SK-N-SH (cell line): ENCODE results near the gene MS4A15. TPM values are rescaled to one million over a fixed set of nuclear protein-coding genes. Genes with fewer than 3 reads are reported as not detected.

Experiments
- CTCF ChIA-PET: fragments of 300-600, 350-600 bp; formaldehyde crosslinking; extraction: SDS; loops from one replicate; lab custom pipeline; 2021; lab: Yijun Ruan, JAX
- POLR2A ChIA-PET: fragments of 350-600 bp; sonication (Branson Sonifier 250); formaldehyde crosslinking; extraction: SDS; loops from one replicate; lab custom pipeline; 2020; ENCODE audit warnings: antibody characterized with exemption, inconsistent platforms; lab: Yijun Ruan, JAX
- DNase-seq: peaks from one replicate; pipeline ENCODE4 v3.0.0; 2012
- H2AFZ ChIP-seq: fragments of 200-600 bp; sonication (generic); 2 replicates; pipeline ENCODE4 v1.8.1; 2016; ENCODE audit warnings: antibody characterized with exemption, mild to moderate bottlenecking, low read depth
- H3F3A ChIP-seq: fragments of 200-600 bp; sonication (generic); replicated peaks from 2 replicates; pipeline ENCODE3; 2016; ENCODE audit warnings: antibody characterized with exemption, mild to moderate bottlenecking; ENCODE audit not compliant: insufficient read depth
- H3K27ac ChIP-seq, 2 experiments: fragments of 200-500 bp in 1 of 2; fragments of 200-600 bp in 1 of 2; sonication (Bioruptor generic) in 1 of 2; sonication (generic), shearing (Covaris generic) in 1 of 2; 2 replicates each; pipeline versions ENCODE4 v1.5.1 to v1.6.1; 2014 to 2016; ENCODE audit warnings: low read depth in 2 of 2, inconsistent platforms in 1 of 2, low read length in 1 of 2, mild to moderate bottlenecking in 1 of 2, mixed read lengths in 1 of 2
- H3K27me3 ChIP-seq: fragments of 200-600 bp; sonication (generic), shearing (Covaris generic); 2 replicates; pipeline ENCODE4 v1.6.1; 2016; ENCODE audit warnings: mixed run types; ENCODE audit not compliant: insufficient read depth
- H3K36me3 ChIP-seq, 2 experiments: fragments of 200-500 bp in 1 of 2; fragments of 200-600 bp in 1 of 2; sonication (Bioruptor generic) in 1 of 2; sonication (generic) in 1 of 2; replicated peaks in 1 of 2; 2 replicates each; pipeline versions ENCODE3 to v1.5.1; 2014 to 2016; ENCODE audit warnings: low read length in 1 of 2, mild to moderate bottlenecking in 1 of 2; ENCODE audit not compliant: insufficient read depth in 2 of 2, control insufficient read depth in 1 of 2
- H3K4me1 ChIP-seq, 2 experiments: fragments of 200-500 bp in 1 of 2; fragments of 200-600 bp in 1 of 2; sonication (Bioruptor generic) in 1 of 2; sonication (generic), shearing (Covaris generic) in 1 of 2; 2 replicates each; pipeline versions ENCODE4 v1.5.1 to v1.6.1; 2014 to 2016; ENCODE audit warnings: low read depth in 1 of 2, low read length in 1 of 2, mixed run types in 1 of 2; ENCODE audit not compliant: insufficient read depth in 2 of 2, control insufficient read depth in 1 of 2
- H3K4me2 ChIP-seq: fragments of 200-600 bp; sonication (generic), shearing (Covaris generic); 2 replicates; pipeline ENCODE4 v1.6.1; 2017; ENCODE audit warnings: mixed run types
- H3K4me3 ChIP-seq, 2 experiments: fragments of 200-500 bp in 1 of 2; fragments of 200-600 bp in 1 of 2; sonication (Bioruptor generic) in 1 of 2; sonication (generic), shearing (Covaris generic) in 1 of 2; 2 replicates each; pipeline versions ENCODE4 v1.5.1 to v1.8.1; 2014 to 2016; ENCODE audit warnings: low read depth in 2 of 2, inconsistent platforms in 1 of 2, low read length in 1 of 2, mild to moderate bottlenecking in 1 of 2, mixed read lengths in 1 of 2, moderate library complexity in 1 of 2
- H3K79me2 ChIP-seq: fragments of 200-600 bp; sonication (generic); 2 replicates; pipeline ENCODE4 v1.8.1; 2017; ENCODE audit warnings: mild to moderate bottlenecking; ENCODE audit not compliant: insufficient read depth
- H3K9ac ChIP-seq: fragments of 200-600 bp; sonication (generic); 2 replicates; pipeline ENCODE4 v1.6.1; 2017; ENCODE audit warnings: mixed run types
- H3K9me2 ChIP-seq: fragments of 200-600 bp; sonication (generic); 2 replicates; pipeline ENCODE4 v1.6.1; 2017; ENCODE audit warnings: mixed run types
- H3K9me3 ChIP-seq: fragments of 200-600 bp; sonication (generic); 2 replicates; pipeline ENCODE4 v1.6.1; 2017; ENCODE audit warnings: mixed run types, mild to moderate bottlenecking, moderate library complexity
- H4K20me1 ChIP-seq: fragments of 200-600 bp; sonication (generic); 2 replicates; pipeline ENCODE4 v1.6.1; 2017; ENCODE audit warnings: mild to moderate bottlenecking, mixed run types; ENCODE audit not compliant: insufficient read depth
- CHD2 ChIP-seq: fragments of 150-350 bp; IDR thresholded peaks from 2 replicates; pipeline ENCODE4 v1.6.1; 2018; ENCODE audit warnings: low read length; ENCODE audit not compliant: partially characterized antibody
- EP300 ChIP-seq, 2 experiments: IDR thresholded peaks; 2 replicates each; pipeline versions ENCODE4 v1.4.0 to v1.6.1; 2012; ENCODE audit warnings: borderline replicate concordance in 1 of 2, low read depth in 1 of 2, low read length in 1 of 2
- FOXJ3 ChIP-seq: sonication (generic); formaldehyde crosslinking; IDR thresholded peaks from 2 replicates; pipeline ENCODE4 v1.5.1; 2020; ENCODE audit warnings: mild to moderate bottlenecking, missing genetic modification reagents
- GATA2 ChIP-seq: sonication (generic); formaldehyde crosslinking; IDR thresholded peaks from 2 replicates; pipeline ENCODE4 v1.5.0; 2020; ENCODE audit warnings: mild to moderate bottlenecking, missing genetic modification reagents
- JUND ChIP-seq: IDR thresholded peaks from 2 replicates; pipeline ENCODE4 v1.4.0; 2012
- MEF2A ChIP-seq: IDR thresholded peaks from 2 replicates; pipeline ENCODE4 v1.4.0; 2012; ENCODE audit warnings: low read depth, borderline replicate concordance
- MXI1 ChIP-seq: IDR thresholded peaks from 2 replicates; pipeline ENCODE4 v1.6.1; 2012; ENCODE audit warnings: mild to moderate bottlenecking, low read depth, low read length, improper control_type of control experiment
- NFIC ChIP-seq: IDR thresholded peaks from 2 replicates; pipeline ENCODE4 v1.4.0; 2012; ENCODE audit warnings: borderline replicate concordance
- RAD21 ChIP-seq: IDR thresholded peaks from 2 replicates; pipeline ENCODE4 v1.6.1; 2012; ENCODE audit warnings: mild to moderate bottlenecking, low read length
- RCOR1 ChIP-seq: fragments of 150-350 bp; IDR thresholded peaks from 2 replicates; pipeline ENCODE4 v1.6.1; 2017; ENCODE audit warnings: antibody characterized with exemption, low read length
- RFX5 ChIP-seq: IDR thresholded peaks from 2 replicates; pipeline ENCODE4 v1.6.1; 2012; ENCODE audit warnings: mild to moderate bottlenecking, improper control_type of control experiment, low read length
- SMC3 ChIP-seq: IDR thresholded peaks from 2 replicates; pipeline ENCODE4 v1.6.1; 2012; ENCODE audit warnings: low read depth, low read length, improper control_type of control experiment
- TAF1 ChIP-seq: IDR thresholded peaks from 2 replicates; pipeline ENCODE4 v1.6.1; 2012; ENCODE audit warnings: low read depth, mild to moderate bottlenecking, low read length, moderate library complexity, borderline replicate concordance
- TEAD4 ChIP-seq: IDR thresholded peaks from 2 replicates; pipeline ENCODE4 v1.4.0; 2012; ENCODE audit warnings: mild to moderate bottlenecking, borderline replicate concordance; ENCODE audit not compliant: insufficient read depth
- WGBS: methylation state at CpG from one replicate; pipeline ENCODE4 v1.1.6; 2017; ENCODE audit warnings: low lambda C conversion rate; 5-methylcytosine and 5-hydroxymethylcytosine counted together
- polyA plus RNA-seq, 3 experiments: library from polyadenylated mRNA; depleted of rRNA; stranded (reverse); fragments of >200 nt; gene quantifications; 2 replicates each; pipeline ENCODE4 v1.2.3, GENCODE V29; 2012
- TF ChIP-seq, protein P1 (sequence below): IDR thresholded peaks from 2 replicates; pipeline ENCODE4 v1.4.0; 2012; ENCODE audit warnings: low read depth
- TF ChIP-seq, protein P2 (sequence below): fragments of 150-350 bp; IDR thresholded peaks from 2 replicates; pipeline ENCODE4 v1.6.1; 2017; ENCODE audit warnings: antibody characterized with exemption, low read length, low read depth, borderline replicate concordance
- TF ChIP-seq, protein P3 (sequence below): IDR thresholded peaks from 2 replicates; pipeline ENCODE4; 2012
- TF ChIP-seq, protein P4 (sequence below): fragments of 200-600 bp; sonication (generic); IDR thresholded peaks from 2 replicates; pipeline ENCODE4 v1.6.1; 2017; ENCODE audit warnings: antibody characterized with exemption, mild to moderate bottlenecking, moderate library complexity

The MS4A15 gene
- polyA plus RNA-seq, 1 of the 3 experiments (the other 2 are of a cell fraction): not detected

DNA sequence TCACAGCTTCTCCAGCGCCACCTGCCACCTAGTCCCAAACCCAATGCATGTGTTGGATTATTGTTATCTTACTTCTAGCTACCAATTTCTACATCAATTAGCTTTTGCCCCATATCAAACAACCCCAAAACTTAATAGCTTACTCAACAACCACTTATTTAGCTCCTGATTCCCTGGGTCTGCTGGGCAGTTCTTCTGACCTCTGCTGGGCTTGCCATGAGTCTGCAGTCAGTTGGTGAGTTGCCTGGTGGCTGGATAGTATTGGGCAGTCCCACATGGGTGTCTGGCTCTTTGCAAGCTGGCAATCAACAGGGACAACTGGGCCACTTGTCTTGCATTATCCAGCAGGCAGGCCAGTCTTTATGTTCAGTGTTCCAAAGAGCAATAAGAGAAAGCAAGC is 13.6 kb upstream of the MS4A15 start:
- Histone ChIP-seq H3K4me2 (no peak overlapping the region), H3K9me2 (no peaks in the 10 kb centered on the region), H3F3A (no peaks in the 10 kb centered on the region), H4K20me1 (no peaks in the 10 kb centered on the region), H3K79me2 (no peaks in the 10 kb centered on the region), H3K4me1 (no peaks in the 10 kb centered on the region), H3K36me3 (no peaks in the 10 kb centered on the region), H3K27ac (no peak overlapping the region), H3K9me3 (no peaks in the 10 kb centered on the region), H3K4me3 (no peak overlapping the region), H3K9ac (no peak overlapping the region), H3K27me3 (peaks cover 8% of the 10 kb centered on the region; the same call in 1 of the 2 replicates), H2AFZ (no peak overlapping the region)
- POLR2A ChIA-PET: no interaction called here
- TF ChIP-seq NFIC (no peak), TAF1 (no peak), MEF2A (no peak), RFX5 (no peak), RCOR1 (no peak), JUND (no peak), RAD21 (no peak)
- TF ChIP-seq, protein P1, sequence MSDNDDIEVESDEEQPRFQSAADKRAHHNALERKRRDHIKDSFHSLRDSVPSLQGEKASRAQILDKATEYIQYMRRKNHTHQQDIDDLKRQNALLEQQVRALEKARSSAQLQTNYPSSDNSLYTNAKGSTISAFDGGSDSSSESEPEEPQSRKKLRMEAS: no peak
- WGBS: 0% methylated on average over 1 of the region's 1 CpG
- no peak for DNase-seq
- CTCF ChIA-PET: no interaction called here

DNA sequence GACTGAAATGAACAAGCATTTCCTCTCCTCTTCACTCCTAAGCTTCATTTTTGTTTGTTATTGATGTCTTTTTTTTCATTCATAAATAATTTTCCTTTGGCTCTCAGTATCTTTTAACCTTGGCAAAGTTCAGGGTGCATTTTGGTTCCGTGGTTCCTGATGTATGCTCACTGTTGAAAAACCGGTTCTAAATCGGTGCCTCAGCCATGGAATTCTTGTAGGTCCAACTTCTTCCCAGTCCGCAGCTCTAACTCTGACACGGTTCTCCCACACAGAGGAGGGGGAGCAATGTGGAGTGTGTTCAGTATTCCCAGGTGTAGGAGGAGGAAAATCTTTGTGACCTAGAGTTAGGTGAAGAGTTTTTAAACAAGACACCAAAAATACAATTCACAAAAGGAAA is 12.6 kb upstream of the MS4A15 start:
- Histone ChIP-seq H3K4me1 (no peaks in the 10 kb centered on the region), H3K79me2 (no peaks in the 10 kb centered on the region)
- 7% methylated on average over 5 of the region's 5 CpGs for WGBS

More for the DNA sequence above, 12.6 kb upstream of the MS4A15 start:
- TF ChIP-seq GATA2 (CRISPR knock-in tag): no peak
- TF ChIP-seq FOXJ3 (CRISPR knock-in tag): no peak
- TF ChIP-seq CHD2: no peak
- TF ChIP-seq MXI1: no peak
- TF ChIP-seq, protein P2, sequence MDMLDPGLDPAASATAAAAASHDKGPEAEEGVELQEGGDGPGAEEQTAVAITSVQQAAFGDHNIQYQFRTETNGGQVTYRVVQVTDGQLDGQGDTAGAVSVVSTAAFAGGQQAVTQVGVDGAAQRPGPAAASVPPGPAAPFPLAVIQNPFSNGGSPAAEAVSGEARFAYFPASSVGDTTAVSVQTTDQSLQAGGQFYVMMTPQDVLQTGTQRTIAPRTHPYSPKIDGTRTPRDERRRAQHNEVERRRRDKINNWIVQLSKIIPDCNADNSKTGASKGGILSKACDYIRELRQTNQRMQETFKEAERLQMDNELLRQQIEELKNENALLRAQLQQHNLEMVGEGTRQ: no peak
- TF ChIP-seq, protein P3, sequence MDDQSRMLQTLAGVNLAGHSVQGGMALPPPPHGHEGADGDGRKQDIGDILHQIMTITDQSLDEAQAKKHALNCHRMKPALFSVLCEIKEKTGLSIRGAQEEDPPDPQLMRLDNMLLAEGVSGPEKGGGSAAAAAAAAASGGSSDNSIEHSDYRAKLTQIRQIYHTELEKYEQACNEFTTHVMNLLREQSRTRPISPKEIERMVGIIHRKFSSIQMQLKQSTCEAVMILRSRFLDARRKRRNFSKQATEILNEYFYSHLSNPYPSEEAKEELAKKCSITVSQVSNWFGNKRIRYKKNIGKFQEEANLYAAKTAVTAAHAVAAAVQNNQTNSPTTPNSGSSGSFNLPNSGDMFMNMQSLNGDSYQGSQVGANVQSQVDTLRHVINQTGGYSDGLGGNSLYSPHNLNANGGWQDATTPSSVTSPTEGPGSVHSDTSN: no peak
- no peak for TF ChIP-seq EP300 (IDR thresholded peaks at IDR 0.05; ENCODE audit: borderline replicate concordance in 1 of 2, low read depth in 1 of 2, low read length in 1 of 2)
- TF ChIP-seq MEF2A: no peak
- TF ChIP-seq SMC3: no peak
- TF ChIP-seq TEAD4: no peak
- TF ChIP-seq RFX5: no peak
- TF ChIP-seq, protein P4, sequence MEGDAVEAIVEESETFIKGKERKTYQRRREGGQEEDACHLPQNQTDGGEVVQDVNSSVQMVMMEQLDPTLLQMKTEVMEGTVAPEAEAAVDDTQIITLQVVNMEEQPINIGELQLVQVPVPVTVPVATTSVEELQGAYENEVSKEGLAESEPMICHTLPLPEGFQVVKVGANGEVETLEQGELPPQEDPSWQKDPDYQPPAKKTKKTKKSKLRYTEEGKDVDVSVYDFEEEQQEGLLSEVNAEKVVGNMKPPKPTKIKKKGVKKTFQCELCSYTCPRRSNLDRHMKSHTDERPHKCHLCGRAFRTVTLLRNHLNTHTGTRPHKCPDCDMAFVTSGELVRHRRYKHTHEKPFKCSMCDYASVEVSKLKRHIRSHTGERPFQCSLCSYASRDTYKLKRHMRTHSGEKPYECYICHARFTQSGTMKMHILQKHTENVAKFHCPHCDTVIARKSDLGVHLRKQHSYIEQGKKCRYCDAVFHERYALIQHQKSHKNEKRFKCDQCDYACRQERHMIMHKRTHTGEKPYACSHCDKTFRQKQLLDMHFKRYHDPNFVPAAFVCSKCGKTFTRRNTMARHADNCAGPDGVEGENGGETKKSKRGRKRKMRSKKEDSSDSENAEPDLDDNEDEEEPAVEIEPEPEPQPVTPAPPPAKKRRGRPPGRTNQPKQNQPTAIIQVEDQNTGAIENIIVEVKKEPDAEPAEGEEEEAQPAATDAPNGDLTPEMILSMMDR: no peak
- H3K4me2 ChIP-seq: no peak overlapping the region
- no peak overlapping the region for H3K9ac ChIP-seq
- no peaks in the 10 kb centered on the region for H3K36me3 ChIP-seq
- no peaks in the 10 kb centered on the region for H4K20me1 ChIP-seq
- H3K27me3 ChIP-seq: no peaks in the 10 kb centered on the region; the same call in 1 of the 2 replicates
- ChIA-PET POLR2A (no interaction called here), CTCF (interaction anchor here (0.7 to 0.9 kb wide), 2 partner anchors 9 to 87 kb away, joined by 3 read pairs; no protein-coding TSS in a partner anchor)
- no peaks in the 10 kb centered on the region for H3K9me2 ChIP-seq
- no peak for DNase-seq
- H3K27ac ChIP-seq: no peak overlapping the region
- H3F3A ChIP-seq: no peaks in the 10 kb centered on the region
- no peaks in the 10 kb centered on the region for H3K9me3 ChIP-seq
- H3K4me3 ChIP-seq: no peak overlapping the region
- H2AFZ ChIP-seq: no peak overlapping the region
